CD14-positive monocyte (primary cell): Measurements from ENCODE around the gene SPATS2. TPM values are rescaled to one million over a fixed set of nuclear protein-coding genes. Genes with fewer than 3 reads are reported as not detected.

Experiments used
- DNase-seq, 3 donors: peaks; one replicate each; pipeline ENCODE4 v3.0.0-alpha.2; 2011 to 2022
- H2AFZ ChIP-seq: 2 replicates; pipeline ENCODE4 v1.6.0; 2012; ENCODE audit warnings: mild to moderate bottlenecking, low read depth, low read length, inconsistent platforms; ENCODE audit not compliant: insufficient read depth, poor library complexity, severe bottlenecking
- H3K27ac ChIP-seq, 2 donors: 1 replicate in 1 of 2; 2 replicates in 1 of 2; pipeline ENCODE4 v1.5.1; 2012 to 2013; ENCODE audit warnings: low read length in 2 of 2, control low read depth in 1 of 2, inconsistent platforms in 1 of 2, low read depth in 1 of 2, mild to moderate bottlenecking in 1 of 2
- H3K27me3 ChIP-seq, 2 donors: one replicate each; pipeline versions ENCODE4 v1.6.0 to v1.6.1; 2011 to 2013; ENCODE audit warnings: low read length in 2 of 2; ENCODE audit not compliant: control insufficient read depth in 2 of 2, insufficient read depth in 2 of 2
- H3K36me3 ChIP-seq, 2 donors: replicated peaks in 1 of 2; 1 replicate in 1 of 2; 2 replicates in 1 of 2; pipeline versions ENCODE4 v1.5.1 to v1.6.1; 2012 to 2013; ENCODE audit warnings: low read length in 2 of 2, control low read depth in 1 of 2, inconsistent platforms in 1 of 2, mild to moderate bottlenecking in 1 of 2; ENCODE audit not compliant: insufficient read depth in 2 of 2, control insufficient read depth in 1 of 2
- H3K4me1 ChIP-seq, 2 donors: 1 replicate in 1 of 2; 2 replicates in 1 of 2; pipeline versions ENCODE4 v1.5.1 to v1.6.1; 2012 to 2013; ENCODE audit warnings: low read length in 2 of 2, control low read depth in 1 of 2, inconsistent platforms in 1 of 2, mild to moderate bottlenecking in 1 of 2, moderate library complexity in 1 of 2; ENCODE audit not compliant: insufficient read depth in 2 of 2, control insufficient read depth in 1 of 2
- H3K4me2 ChIP-seq: replicated peaks from 2 replicates; pipeline ENCODE3; 2012; ENCODE audit warnings: low read length, moderate library complexity, mild to moderate bottlenecking; ENCODE audit not compliant: poor library complexity, severe bottlenecking; ENCODE audit errors: extremely low read depth
- H3K4me3 ChIP-seq, 3 experiments: fragments of 200-600 bp in 1 of 3; sonication (generic) in 1 of 3; replicated peaks in 1 of 3; 1 replicate in 2 of 3; 2 replicates in 1 of 3; pipeline ENCODE4 v1.5.1; 2011 to 2013; ENCODE audit warnings: low read length in 3 of 3, mild to moderate bottlenecking in 3 of 3, control low read depth in 2 of 3, low read depth in 2 of 3, inconsistent platforms in 1 of 3, moderate library complexity in 1 of 3
- H3K79me2 ChIP-seq: 2 replicates; pipeline ENCODE4 v1.6.0; 2012; ENCODE audit warnings: mild to moderate bottlenecking, control low read depth, inconsistent platforms, low read length, moderate library complexity; ENCODE audit not compliant: insufficient read depth
- H3K9ac ChIP-seq: 2 replicates; pipeline ENCODE4 v1.6.0; 2017; ENCODE audit warnings: low read length, mild to moderate bottlenecking; ENCODE audit not compliant: insufficient read depth, poor library complexity, severe bottlenecking
- H3K9me3 ChIP-seq, 2 donors: replicated peaks in 1 of 2; 1 replicate in 1 of 2; 2 replicates in 1 of 2; pipeline versions ENCODE4 v1.5.1 to v1.6.1; 2012 to 2013; ENCODE audit warnings: low read length in 2 of 2, control low read depth in 1 of 2; ENCODE audit not compliant: control insufficient read depth in 1 of 2, insufficient read depth in 1 of 2
- H4K20me1 ChIP-seq: 2 replicates; pipeline ENCODE4 v1.6.0; 2012; ENCODE audit warnings: mild to moderate bottlenecking, low read length, control low read depth, moderate library complexity; ENCODE audit not compliant: insufficient read depth
- H3K27ac Mint-ChIP-seq, 7 donors: one replicate each; pipeline ENCODE4 v1.8.0; 2020; ENCODE audit warnings: mild to moderate bottlenecking in 7 of 7, mixed read lengths in 7 of 7, moderate library complexity in 6 of 7, inconsistent platforms in 2 of 7
- H3K27me3 Mint-ChIP-seq, 3 donors: one replicate each; pipeline ENCODE4 v1.8.0; 2021 to 2022; ENCODE audit warnings: low read depth in 3 of 3, mild to moderate bottlenecking in 3 of 3, mixed read lengths in 3 of 3, moderate library complexity in 3 of 3, inconsistent platforms in 1 of 3
- H3K36me3 Mint-ChIP-seq, 2 donors: one replicate each; pipeline ENCODE4 v1.8.0; 2020; ENCODE audit warnings: mixed read lengths in 2 of 2, inconsistent platforms in 1 of 2, mild to moderate bottlenecking in 1 of 2
- H3K4me1 Mint-ChIP-seq: one replicate; pipeline ENCODE4 v1.8.0; 2020; ENCODE audit warnings: mild to moderate bottlenecking, mixed read lengths
- H3K4me3 Mint-ChIP-seq, 2 donors: one replicate each; pipeline ENCODE4 v1.8.0; 2020; ENCODE audit warnings: mild to moderate bottlenecking in 2 of 2, mixed read lengths in 2 of 2, moderate library complexity in 1 of 2
- H3K9me3 Mint-ChIP-seq, 7 donors: one replicate each; pipeline ENCODE4 v1.8.0; 2020 to 2022; ENCODE audit warnings: mixed read lengths in 7 of 7, mild to moderate bottlenecking in 6 of 7, moderate library complexity in 6 of 7, inconsistent platforms in 2 of 7
- WGBS: methylation state at CpG from one replicate; pipeline ENCODE4 v1.1.5; 2013; ENCODE audit warnings: missing lambda C conversion rate; ENCODE audit not compliant: insufficient coverage; 5-methylcytosine and 5-hydroxymethylcytosine counted together
- intact Hi-C, 2 donors: fragments of 100-400 bp; cut with micrococcal nuclease; formaldehyde crosslinking; loops; one replicate each; pipeline versions ENCODE4 v1.15.0 to v1.15.1; 2023
- polyA plus RNA-seq, 3 donors: library from polyadenylated mRNA; depleted of rRNA in 1 of 3; unstranded in 2 of 3; stranded (reverse) in 1 of 3; fragments of 300-500 nt in 2 of 3; fragments of >200 nt in 1 of 3; fragmentation: Illumina TruSeq in 2 of 3; gene quantifications; 1 replicate in 2 of 3; 2 replicates in 1 of 3; pipeline ENCODE4 v1.2.3, GENCODE V29; 2012 to 2021
- TF ChIP-seq, protein P1 (sequence below): fragments of 200-600 bp; IDR thresholded peaks from one replicate; pipeline ENCODE4 v1.8.0; 2022; ENCODE audit warnings: antibody characterized with exemption, mild to moderate bottlenecking

SPATS2 gene
- polyA plus RNA-seq, 3 donors = 1.1 to 3.2 (median 1.8) TPM

DNA sequence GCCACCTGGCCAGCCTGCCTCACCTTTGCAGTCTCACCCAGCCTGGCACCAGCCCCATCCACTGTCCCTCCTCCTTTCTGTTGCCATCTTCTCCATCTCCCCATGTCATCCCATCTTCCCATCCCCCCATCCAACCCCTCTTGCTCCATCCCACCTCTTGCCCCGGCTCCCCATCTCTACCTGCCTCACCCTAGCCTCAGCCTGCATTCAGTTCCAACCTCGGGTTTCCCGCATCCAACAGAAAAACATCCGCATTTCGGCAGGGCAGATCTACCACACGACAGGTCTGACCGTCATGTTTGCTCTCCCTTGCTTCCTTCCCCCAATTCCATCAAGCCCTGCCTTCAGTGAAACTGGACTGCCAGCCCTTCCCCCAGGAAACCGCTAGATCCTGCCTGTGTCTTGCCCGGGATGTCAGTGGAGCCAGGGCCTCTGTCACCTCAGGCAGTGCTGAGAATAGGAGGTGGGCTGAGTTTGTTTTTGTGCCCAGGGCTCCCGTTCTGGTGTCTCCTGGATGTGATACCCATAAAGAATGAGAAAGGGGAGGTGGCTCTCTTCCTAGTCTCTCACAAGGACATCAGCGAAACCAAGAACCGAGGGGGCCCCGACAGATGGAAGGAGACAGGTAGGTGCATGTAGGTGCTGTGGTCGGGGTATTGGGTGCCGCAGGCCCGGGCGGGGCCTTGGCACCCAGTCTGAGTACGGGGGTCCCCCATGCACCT, 174.0 kb downstream of the SPATS2 start:
- peaks cover 30% of the 10 kb centered on the region for H3K4me1 Mint-ChIP-seq
- H3K27ac ChIP-seq = no peak overlapping the region
- peaks cover 13% of the 10 kb centered on the region for H4K20me1 ChIP-seq
- H3K9ac ChIP-seq = no peak overlapping the region
- no peak for DNase-seq
- H3K27me3 Mint-ChIP-seq = peaks cover 46 to 80% (median 52%) of the 10 kb centered on the region in 3 donors
- peak overlapping the region; percentile 3 to 85 for H3K4me3 Mint-ChIP-seq
- no peak overlapping the region for H2AFZ ChIP-seq
- TF ChIP-seq, protein P1, sequence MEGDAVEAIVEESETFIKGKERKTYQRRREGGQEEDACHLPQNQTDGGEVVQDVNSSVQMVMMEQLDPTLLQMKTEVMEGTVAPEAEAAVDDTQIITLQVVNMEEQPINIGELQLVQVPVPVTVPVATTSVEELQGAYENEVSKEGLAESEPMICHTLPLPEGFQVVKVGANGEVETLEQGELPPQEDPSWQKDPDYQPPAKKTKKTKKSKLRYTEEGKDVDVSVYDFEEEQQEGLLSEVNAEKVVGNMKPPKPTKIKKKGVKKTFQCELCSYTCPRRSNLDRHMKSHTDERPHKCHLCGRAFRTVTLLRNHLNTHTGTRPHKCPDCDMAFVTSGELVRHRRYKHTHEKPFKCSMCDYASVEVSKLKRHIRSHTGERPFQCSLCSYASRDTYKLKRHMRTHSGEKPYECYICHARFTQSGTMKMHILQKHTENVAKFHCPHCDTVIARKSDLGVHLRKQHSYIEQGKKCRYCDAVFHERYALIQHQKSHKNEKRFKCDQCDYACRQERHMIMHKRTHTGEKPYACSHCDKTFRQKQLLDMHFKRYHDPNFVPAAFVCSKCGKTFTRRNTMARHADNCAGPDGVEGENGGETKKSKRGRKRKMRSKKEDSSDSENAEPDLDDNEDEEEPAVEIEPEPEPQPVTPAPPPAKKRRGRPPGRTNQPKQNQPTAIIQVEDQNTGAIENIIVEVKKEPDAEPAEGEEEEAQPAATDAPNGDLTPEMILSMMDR = no peak
- 88% methylated on average over 10 of the region's 18 CpGs for WGBS
- intact Hi-C loops = no loop called here
- H3K9me3 Mint-ChIP-seq = peaks cover 0 to 6% (median 2%) of the 10 kb centered on the region in 7 donors
- no peak overlapping the region for H3K4me3 ChIP-seq
- peak overlapping the region in 1 of 7 donors; percentile 66 for H3K27ac Mint-ChIP-seq
- H3K9me3 ChIP-seq = peaks cover 0 to 5% of the 10 kb centered on the region in 2 donors
- H3K79me2 ChIP-seq = no peaks in the 10 kb centered on the region
- H3K4me1 ChIP-seq = peaks cover 28 to 34% of the 10 kb centered on the region in 2 donors
- no peaks in the 10 kb centered on the region for H3K36me3 ChIP-seq
- H3K36me3 Mint-ChIP-seq = peaks cover 8 to 14% of the 10 kb centered on the region in 2 donors
- peaks cover 3 to 56% of the 10 kb centered on the region in 2 donors for H3K27me3 ChIP-seq
- H3K4me2 ChIP-seq = no peak overlapping the region

DNA sequence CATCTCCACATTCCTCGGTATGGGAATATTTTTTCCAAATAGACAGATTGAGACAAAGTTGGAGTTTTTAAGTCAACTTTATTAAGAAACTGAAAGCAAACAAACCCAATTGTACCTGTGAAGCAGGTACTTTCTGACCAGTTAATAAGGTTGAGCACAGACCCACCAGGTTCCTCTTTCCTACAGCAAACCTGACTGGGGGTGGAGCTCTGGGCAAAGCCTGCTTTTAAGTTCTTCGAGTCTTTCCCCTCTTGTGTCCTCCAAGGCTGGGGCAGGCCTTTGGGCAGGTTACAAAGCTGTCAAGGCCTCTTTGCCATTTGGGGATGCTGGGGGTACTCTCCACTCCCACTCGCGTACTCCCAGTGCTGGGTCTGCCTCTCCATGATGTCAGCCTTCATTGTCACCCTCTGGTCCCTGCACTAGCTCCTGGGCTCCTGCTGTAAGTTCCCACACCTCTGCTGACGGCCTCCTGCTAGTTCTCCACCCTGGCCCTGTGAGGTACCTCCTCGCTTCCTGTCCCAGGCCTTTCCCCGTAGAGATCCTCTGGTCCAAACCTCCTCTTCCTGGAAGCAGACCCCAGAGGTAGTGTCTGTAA, 174.7 kb downstream of the SPATS2 start:
- intact Hi-C loops = no loop called here
- DNase-seq = no peak
- Histone ChIP-seq H3K9ac (no peak overlapping the region), H4K20me1 (peaks cover 13% of the 10 kb centered on the region), H3K9me3 (peaks cover 0 to 5% of the 10 kb centered on the region in 2 donors), H3K36me3 (no peaks in the 10 kb centered on the region), H2AFZ (no peak overlapping the region), H3K4me1 (peaks cover 21 to 27% of the 10 kb centered on the region in 2 donors), H3K4me2 (no peak overlapping the region), H3K4me3 (no peak overlapping the region), H3K27me3 (peaks cover 3 to 62% of the 10 kb centered on the region in 2 donors), H3K27ac (no peak overlapping the region), H3K79me2 (no peaks in the 10 kb centered on the region)
- Mint-ChIP-seq H3K4me3 (no peak overlapping the region), H3K27ac (no peak overlapping the region), H3K36me3 (peaks cover 8 to 14% of the 10 kb centered on the region in 2 donors), H3K9me3 (peaks cover 0 to 6% (median 2%) of the 10 kb centered on the region in 7 donors), H3K27me3 (peaks cover 51 to 85% (median 56%) of the 10 kb centered on the region in 3 donors), H3K4me1 (peaks cover 23% of the 10 kb centered on the region)
- TF ChIP-seq, protein P1 = no peak
- 78% methylated on average over 6 of the region's 7 CpGs for WGBS
